Activated CD4-positive, alpha-beta T cell treated with anti-CD3 and anti-CD28 coated beads, Interleukin-2, amount 10 ng/mL, durations not matched to agents 7 days and 5 days (primary cell): ENCODE data around the gene NFKBIB. TPM values are rescaled to one million over a fixed set of nuclear protein-coding genes. Genes with fewer than 3 reads are reported as not detected.
A peak's percentile ranks its signal among the peaks of the same experiment; 100 is the strongest.

ENCODE experiments used
- CTCF ChIA-PET: fragments of 350-600 bp; sonication (Branson Sonifier 250); formaldehyde crosslinking; loops from one replicate; lab custom pipeline; 2021; ENCODE audit warnings: antibody characterized with exemption; lab: Charles Lee
- POLR2A ChIA-PET: fragments of 350-600 bp; sonication (Branson Sonifier 250); formaldehyde crosslinking; loops from one replicate; lab custom pipeline; 2021; ENCODE audit warnings: antibody characterized with exemption; lab: Charles Lee
- DNase-seq: peaks from one replicate; pipeline ENCODE4 v3.0.0-alpha.2; 2020
- H3K27ac Mint-ChIP-seq: one replicate; pipeline ENCODE4 v1.8.0; 2021; ENCODE audit warnings: mild to moderate bottlenecking, moderate library complexity, mixed read lengths
- H3K27me3 Mint-ChIP-seq: one replicate; pipeline ENCODE4 v1.8.0; 2021; ENCODE audit warnings: mixed read lengths
- H3K36me3 Mint-ChIP-seq: one replicate; pipeline ENCODE4 v1.8.0; 2021; ENCODE audit warnings: low read depth, mixed read lengths
- H3K4me1 Mint-ChIP-seq: one replicate; pipeline ENCODE4 v1.8.0; 2021; ENCODE audit warnings: mixed read lengths
- H3K4me3 Mint-ChIP-seq: one replicate; pipeline ENCODE4 v1.8.0; 2021; ENCODE audit warnings: mild to moderate bottlenecking, moderate library complexity, mixed read lengths
- H3K9me3 Mint-ChIP-seq: one replicate; pipeline ENCODE4 v1.8.0; 2021; ENCODE audit warnings: mixed read lengths
- total RNA-seq, 2 experiments: library from RNA; stranded (reverse); gene quantifications; one replicate each; pipeline ENCODE4 v1.2.3, GENCODE V29; 2021

NFKBIB gene
- total RNA-seq, 2 experiments from 2014 or later, result 31.6 to 32.2 TPM

- H3K27ac Mint-ChIP-seq, result peak overlapping the region; percentile 9
- CTCF ChIA-PET, result interaction anchor here (1.2 kb wide), 1 partner anchor 12 kb away, joined by 7 read pairs; the partner anchor contains the start of genes MRPS12 and SARS2
- POLR2A ChIA-PET, result no interaction called here
- peaks cover 10% of the 10 kb centered on the region for H3K27me3 Mint-ChIP-seq
- DNase-seq, result no peak
- no peaks in the 10 kb centered on the region for H3K36me3 Mint-ChIP-seq
- no peaks in the 10 kb centered on the region for H3K9me3 Mint-ChIP-seq
- no peak overlapping the region for H3K4me3 Mint-ChIP-seq
- H3K4me1 Mint-ChIP-seq, result peaks cover 36% of the 10 kb centered on the region
These were observed 42.9 kb downstream of the NFKBIB start for GRCh38 chr19:38942471-38943181.

GRCh38 chr19:38944981-38945506 lies 45.3 kb downstream of the NFKBIB start:
- H3K36me3 Mint-ChIP-seq, result no peaks in the 10 kb centered on the region
- H3K4me3 Mint-ChIP-seq, result no peak overlapping the region
- POLR2A ChIA-PET, result no interaction called here
- CTCF ChIA-PET, result interaction anchor here (2.9 kb wide), 1 partner anchor 15 kb away, joined by 8 read pairs; the partner anchor contains the start of genes MRPS12 and SARS2
- no peak for DNase-seq
- peaks cover 21% of the 10 kb centered on the region for H3K27me3 Mint-ChIP-seq
- H3K27ac Mint-ChIP-seq, result no peak overlapping the region
- peaks cover 35% of the 10 kb centered on the region for H3K4me1 Mint-ChIP-seq
- no peaks in the 10 kb centered on the region for H3K9me3 Mint-ChIP-seq

GRCh38 chr19:38945562-38946228 lies 45.9 kb downstream of the NFKBIB start:
- no peaks in the 10 kb centered on the region for H3K9me3 Mint-ChIP-seq
- peaks cover 32% of the 10 kb centered on the region for H3K4me1 Mint-ChIP-seq
- ChIA-PET CTCF (interaction anchor here (1.7 to 2.9 kb wide), 2 partner anchors 13 to 15 kb away, joined by 4 to 8 read pairs; partner anchors contain the start of genes MRPS12 and SARS2), POLR2A (no interaction called here)
- no peaks in the 10 kb centered on the region for H3K36me3 Mint-ChIP-seq
- no peak overlapping the region for H3K4me3 Mint-ChIP-seq
- no peak overlapping the region for H3K27ac Mint-ChIP-seq
- H3K27me3 Mint-ChIP-seq, result peaks cover 19% of the 10 kb centered on the region
- DNase-seq, result no peak

GRCh38 chr19:38946229-38947010 lies 46.7 kb downstream of the NFKBIB start:
- ChIA-PET POLR2A (no interaction called here), CTCF (interaction anchor here (1.7 to 2.9 kb wide), 2 partner anchors 14 to 16 kb away, joined by 4 to 8 read pairs; partner anchors contain the start of genes MRPS12 and SARS2)
- H3K9me3 Mint-ChIP-seq, result no peaks in the 10 kb centered on the region
- no peak for DNase-seq
- no peak overlapping the region for H3K27ac Mint-ChIP-seq
- no peaks in the 10 kb centered on the region for H3K36me3 Mint-ChIP-seq
- peaks cover 18% of the 10 kb centered on the region for H3K27me3 Mint-ChIP-seq
- no peak overlapping the region for H3K4me3 Mint-ChIP-seq
- H3K4me1 Mint-ChIP-seq, result peaks cover 25% of the 10 kb centered on the region

- peaks cover 29% of the 10 kb centered on the region for H3K27me3 Mint-ChIP-seq
- H3K36me3 Mint-ChIP-seq, result no peaks in the 10 kb centered on the region
- peaks cover 15% of the 10 kb centered on the region for H3K4me1 Mint-ChIP-seq
- ChIA-PET POLR2A (interaction anchor here (0.6 kb wide), 1 partner anchor 10 kb away, joined by 4 read pairs; no protein-coding TSS in a partner anchor), CTCF (interaction anchor here (0.6 to 2.9 kb wide), 2 partner anchors 19 to 371 kb away, joined by 5 to 10 read pairs; partner anchors contain the start of genes MRPS12 and SARS2)
- no peak overlapping the region for H3K27ac Mint-ChIP-seq
- H3K4me3 Mint-ChIP-seq, result peak overlapping the region; percentile 47
- no peaks in the 10 kb centered on the region for H3K9me3 Mint-ChIP-seq
- peak; percentile 81 for DNase-seq
These were observed 50.0 kb downstream of the NFKBIB start for GRCh38 chr19:38949580-38950367.

DNA sequence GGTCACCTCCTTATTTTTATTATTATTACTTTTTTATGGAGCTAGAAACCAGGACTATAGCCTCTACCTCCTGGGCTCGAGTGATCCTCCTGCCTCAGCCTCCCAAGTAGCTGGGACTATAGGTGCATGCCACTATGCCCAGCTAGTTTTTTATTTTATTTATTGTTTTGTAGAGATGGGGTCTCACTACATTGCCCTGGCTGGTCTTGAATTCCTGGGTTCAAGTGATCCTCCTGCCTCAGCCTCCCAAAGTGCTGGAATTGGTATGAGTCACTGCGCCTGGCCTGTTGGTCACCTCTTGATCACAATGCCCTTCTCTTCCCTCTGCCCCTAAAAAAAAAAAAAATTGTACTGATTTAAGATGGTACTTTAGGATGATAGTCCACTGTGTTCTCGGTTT lies 51.4 kb downstream of the NFKBIB start:
- Mint-ChIP-seq H3K4me3 (no peak overlapping the region), H3K36me3 (no peaks in the 10 kb centered on the region), H3K27ac (no peak overlapping the region), H3K27me3 (peaks cover 29% of the 10 kb centered on the region), H3K9me3 (no peaks in the 10 kb centered on the region), H3K4me1 (peaks cover 15% of the 10 kb centered on the region)
- ChIA-PET POLR2A (no interaction called here), CTCF (interaction anchor here (1.1 to 2.1 kb wide), 3 partner anchors 8 to 315 kb away, joined by 3 to 5 read pairs (median 5); no protein-coding TSS in a partner anchor)
- DNase-seq, result no peak

DNA sequence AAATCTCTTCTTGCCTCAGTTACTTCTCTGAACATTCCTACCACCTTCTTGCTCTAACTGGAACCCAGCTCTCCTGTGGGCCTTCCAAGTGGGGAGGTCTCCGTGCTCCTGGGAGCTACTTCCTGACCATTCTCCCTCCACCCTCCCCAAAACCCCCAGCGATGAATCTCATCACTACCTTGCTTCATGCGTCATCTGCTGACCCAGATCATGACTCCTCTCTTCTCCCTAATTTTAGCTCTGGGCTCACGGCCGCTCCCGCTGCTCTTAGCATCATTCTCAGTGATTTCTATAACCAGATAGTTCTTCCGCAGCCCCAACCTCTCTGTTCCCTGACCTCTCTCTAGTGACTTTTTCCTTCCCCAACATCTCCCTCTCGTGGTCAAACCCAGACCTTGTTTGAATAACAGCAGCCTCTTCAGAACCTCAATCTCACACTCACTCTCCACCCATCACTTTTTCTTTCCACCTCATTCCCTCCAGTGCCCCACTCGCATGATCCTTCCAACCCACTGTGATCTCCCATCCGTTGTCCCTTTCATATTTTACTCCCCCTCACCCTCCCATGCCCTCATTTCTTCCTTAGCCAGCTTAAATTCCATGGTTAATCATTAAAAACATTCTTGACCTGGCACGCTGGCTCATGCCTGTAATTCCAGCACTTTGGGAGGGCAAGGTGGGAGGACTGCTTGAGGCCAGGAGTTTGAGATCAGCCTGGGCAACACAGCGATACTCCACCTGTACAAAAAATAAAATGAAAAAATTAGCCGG lies 52.8 kb downstream of the NFKBIB start:
- ChIA-PET CTCF (interaction anchor here (0.8 to 2.1 kb wide), 6 partner anchors 10 to 316 kb away, joined by 3 to 7 read pairs (median 5); partner anchors contain the start of genes MRPS12 and SARS2), POLR2A (no interaction called here)
- no peaks in the 10 kb centered on the region for H3K36me3 Mint-ChIP-seq
- H3K27me3 Mint-ChIP-seq, result peaks cover 29% of the 10 kb centered on the region
- H3K9me3 Mint-ChIP-seq, result no peaks in the 10 kb centered on the region
- DNase-seq, result peak; percentile 72
- H3K4me3 Mint-ChIP-seq, result no peak overlapping the region
- H3K27ac Mint-ChIP-seq, result peak overlapping the region; percentile 1
- H3K4me1 Mint-ChIP-seq, result peaks cover 15% of the 10 kb centered on the region

- Mint-ChIP-seq H3K4me1 (peaks cover 15% of the 10 kb centered on the region), H3K27me3 (peaks cover 25% of the 10 kb centered on the region), H3K27ac (no peak overlapping the region), H3K36me3 (no peaks in the 10 kb centered on the region), H3K9me3 (no peaks in the 10 kb centered on the region), H3K4me3 (no peak overlapping the region)
- ChIA-PET CTCF (interaction anchor here (0.7 to 1.7 kb wide), 3 partner anchors 18 to 35 kb away, joined by 3 to 4 read pairs (median 3); partner anchors contain the start of genes MRPS12 and SARS2), POLR2A (no interaction called here)
- DNase-seq, result no peak
These were observed 53.9 kb downstream of the NFKBIB start for GRCh38 chr19:38953677-38954076.

- Mint-ChIP-seq H3K27ac (no peak overlapping the region), H3K27me3 (peaks cover 13% of the 10 kb centered on the region), H3K36me3 (no peaks in the 10 kb centered on the region), H3K4me3 (no peak overlapping the region), H3K9me3 (no peaks in the 10 kb centered on the region), H3K4me1 (peaks cover 5% of the 10 kb centered on the region)
- DNase-seq, result no peak
- CTCF ChIA-PET, result interaction anchor here (0.7 to 0.8 kb wide), 2 partner anchors 39 to 278 kb away, joined by 3 read pairs; no protein-coding TSS in a partner anchor
- POLR2A ChIA-PET, result no interaction called here
These were observed 56.5 kb downstream of the NFKBIB start for GRCh38 chr19:38956264-38956663.

GRCh38 chr19:38958301-38958700 lies 58.5 kb downstream of the NFKBIB start:
- Mint-ChIP-seq H3K9me3 (no peaks in the 10 kb centered on the region), H3K27me3 (peaks cover 12% of the 10 kb centered on the region), H3K4me1 (peaks cover 4% of the 10 kb centered on the region), H3K27ac (no peak overlapping the region), H3K36me3 (no peaks in the 10 kb centered on the region), H3K4me3 (no peak overlapping the region)
- POLR2A ChIA-PET, result no interaction called here
- no peak for DNase-seq
- CTCF ChIA-PET, result no interaction called here
